Liver (tissue), 3 donors: ENCODE measurements around the gene LAMTOR1.

Experiments used
- REST ChIP-seq: IDR thresholded peaks from 2 replicates; pipeline ENCODE4 v1.6.1; 2016; ENCODE audit warnings: antibody characterized with exemption, mild to moderate bottlenecking
- SP1 ChIP-seq: IDR thresholded peaks from 2 replicates; pipeline ENCODE4 v1.6.1; 2018; ENCODE audit warnings: antibody characterized with exemption, mild to moderate bottlenecking
- ZBTB33 ChIP-seq: IDR thresholded peaks from 2 replicates; pipeline ENCODE4 v1.6.1; 2016; ENCODE audit warnings: antibody characterized with exemption
- TF ChIP-seq, protein P1 (sequence below): fragments of 150-350 bp; IDR thresholded peaks from 2 replicates; pipeline ENCODE4 v1.5.1; 2017; ENCODE audit warnings: improper control_type of control experiment, low read depth, low read length; ENCODE audit not compliant: missing input control
- donor health status: healthy.
- donor health status: healthy.

- TF ChIP-seq REST = no peak
- TF ChIP-seq, protein P1, sequence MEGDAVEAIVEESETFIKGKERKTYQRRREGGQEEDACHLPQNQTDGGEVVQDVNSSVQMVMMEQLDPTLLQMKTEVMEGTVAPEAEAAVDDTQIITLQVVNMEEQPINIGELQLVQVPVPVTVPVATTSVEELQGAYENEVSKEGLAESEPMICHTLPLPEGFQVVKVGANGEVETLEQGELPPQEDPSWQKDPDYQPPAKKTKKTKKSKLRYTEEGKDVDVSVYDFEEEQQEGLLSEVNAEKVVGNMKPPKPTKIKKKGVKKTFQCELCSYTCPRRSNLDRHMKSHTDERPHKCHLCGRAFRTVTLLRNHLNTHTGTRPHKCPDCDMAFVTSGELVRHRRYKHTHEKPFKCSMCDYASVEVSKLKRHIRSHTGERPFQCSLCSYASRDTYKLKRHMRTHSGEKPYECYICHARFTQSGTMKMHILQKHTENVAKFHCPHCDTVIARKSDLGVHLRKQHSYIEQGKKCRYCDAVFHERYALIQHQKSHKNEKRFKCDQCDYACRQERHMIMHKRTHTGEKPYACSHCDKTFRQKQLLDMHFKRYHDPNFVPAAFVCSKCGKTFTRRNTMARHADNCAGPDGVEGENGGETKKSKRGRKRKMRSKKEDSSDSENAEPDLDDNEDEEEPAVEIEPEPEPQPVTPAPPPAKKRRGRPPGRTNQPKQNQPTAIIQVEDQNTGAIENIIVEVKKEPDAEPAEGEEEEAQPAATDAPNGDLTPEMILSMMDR = no peak
- no peak for TF ChIP-seq SP1
- TF ChIP-seq ZBTB33 = no peak
Measured at GRCh38 chr11:72114570-72114969, 11.5 kb upstream of the LAMTOR1 start.
